Epithelial cell of prostate (primary cell): Measurements from ENCODE around the gene SMARCD3.

Experiments used
- DNase-seq: peaks from one replicate; pipeline ENCODE4 v3.0.0-alpha.2; 2011; ENCODE audit warnings: low read depth, low spot score
- H3K27ac ChIP-seq: fragments of 450-650 bp; 2 replicates; pipeline ENCODE4 v1.5.1; 2017; ENCODE audit warnings: mild to moderate bottlenecking

The SMARCD3 gene

GRCh38 chr7:151248346-151249033, at the start of gene SMARCD3:
Gene SMARCD3, minus strand, starts transcription at chr7:151248694. Its CDS starts 132 bp downstream, at chr7:151248562.
- peak within 1 kb of the TSS; percentile 15 for H3K27ac ChIP-seq
- no peak for DNase-seq

- DNase-seq: no peak
These were observed 47.9 kb upstream of the SMARCD3 start for GRCh38 chr7:151296202-151296992.

DNA sequence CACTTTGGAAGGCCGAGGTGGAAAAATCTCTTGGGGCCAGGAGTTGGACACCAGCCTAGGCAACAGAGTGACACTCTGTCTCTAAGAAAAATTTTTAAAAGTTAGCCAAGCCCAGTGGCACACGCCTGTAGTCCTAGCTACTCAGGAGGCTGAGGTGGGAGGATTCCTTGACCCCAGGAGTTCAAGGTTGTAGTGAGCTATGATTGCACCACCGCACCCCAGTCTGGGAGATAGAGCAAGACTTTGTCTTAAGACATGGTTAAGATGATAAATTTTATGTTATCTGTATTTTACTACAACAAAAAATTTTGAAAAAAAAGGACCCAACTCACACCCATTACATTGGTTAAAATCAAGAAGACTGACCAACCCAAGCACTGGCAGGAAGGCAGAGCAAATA, 44.4 kb upstream of the SMARCD3 start:
- no peak overlapping the region for H3K27ac ChIP-seq
- no peak for DNase-seq

More at GRCh38 chr7:151296202-151296992, 47.9 kb upstream of the SMARCD3 start:
- no peak overlapping the region for H3K27ac ChIP-seq

DNA sequence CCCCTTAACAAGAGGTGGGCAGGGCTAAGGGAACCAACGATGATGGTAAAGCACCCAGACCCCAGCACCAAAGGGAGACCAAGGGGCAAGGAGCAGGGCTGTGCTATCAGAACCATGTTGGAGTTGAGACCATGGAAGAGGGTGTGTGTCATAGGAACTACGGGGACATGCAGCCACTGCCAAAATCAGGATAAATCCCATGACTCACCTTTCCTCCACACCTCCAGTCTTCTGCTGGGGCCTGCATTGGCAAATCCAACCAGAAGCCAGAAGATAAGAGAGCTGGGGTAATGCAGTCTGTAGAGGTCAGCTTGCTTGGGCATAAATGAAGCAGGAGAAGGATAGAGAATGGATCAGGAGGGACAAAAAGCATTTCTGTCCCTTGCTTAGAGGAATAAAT, 42.7 kb upstream of the SMARCD3 start:
- H3K27ac ChIP-seq: no peak overlapping the region
- no peak for DNase-seq

DNA sequence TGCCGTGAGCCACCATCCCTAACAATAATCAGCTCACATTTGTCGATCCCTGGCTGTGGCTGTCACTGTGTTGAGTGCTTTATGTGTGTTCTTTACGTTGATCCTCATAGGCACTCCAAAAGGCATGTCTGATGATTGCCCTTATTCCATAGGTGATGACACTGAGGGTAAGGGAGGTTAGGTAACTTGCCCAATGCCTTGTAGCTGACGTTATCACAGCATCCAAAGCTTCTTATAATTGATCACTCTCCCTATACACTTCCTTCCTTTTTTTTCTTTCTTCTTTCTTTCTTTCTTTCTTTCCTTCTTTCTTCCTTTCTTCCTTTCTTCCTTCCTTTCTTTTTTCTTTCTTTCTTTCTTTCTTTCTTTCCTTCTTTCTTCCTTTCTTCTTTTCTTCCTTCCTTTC, 41.9 kb upstream of the SMARCD3 start:
- no peak overlapping the region for H3K27ac ChIP-seq
- DNase-seq: no peak

DNA sequence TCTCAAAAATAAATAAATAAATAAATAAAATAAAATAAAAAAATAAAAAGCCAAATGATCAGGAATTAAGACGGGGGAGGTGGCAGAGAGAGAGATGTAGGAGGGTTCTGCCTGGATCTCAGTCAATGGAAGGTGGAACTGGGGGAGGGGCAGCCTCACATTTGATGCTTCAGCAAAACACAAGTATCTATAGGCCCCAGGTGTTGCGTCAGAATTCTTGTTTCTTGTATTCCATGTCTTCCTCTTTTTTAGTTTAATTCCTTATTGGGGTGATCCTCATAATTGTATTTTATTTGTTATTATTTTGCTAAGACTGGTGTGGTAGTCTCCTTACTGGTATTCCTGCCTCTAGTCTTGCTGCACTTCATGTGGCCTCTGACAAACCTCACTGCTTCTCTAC, 41.4 kb upstream of the SMARCD3 start:
- DNase-seq: no peak

DNA sequence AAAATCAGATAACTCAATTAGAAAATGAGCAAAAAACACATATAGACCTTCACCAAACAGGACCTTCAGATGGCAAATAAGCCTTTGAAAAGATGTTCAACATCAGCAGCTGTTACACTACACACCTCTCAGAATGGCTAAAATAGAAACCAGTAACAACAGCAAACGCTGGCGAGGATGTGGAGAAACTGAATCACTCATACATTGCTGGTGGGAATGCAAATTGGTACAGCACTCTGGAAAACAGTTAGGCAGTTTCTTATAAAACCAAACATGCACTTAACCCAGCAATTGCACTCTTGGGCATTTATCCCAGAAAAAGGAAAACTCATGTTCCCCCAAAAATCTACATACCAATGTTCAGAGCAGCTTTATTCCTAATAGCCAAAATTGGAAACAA, 37.7 kb upstream of the SMARCD3 start:
- DNase-seq: no peak

More for the DNA sequence above, 41.4 kb upstream of the SMARCD3 start:
- no peak overlapping the region for H3K27ac ChIP-seq

GRCh38 chr7:151283302-151283701, 34.8 kb upstream of the SMARCD3 start:
- H3K27ac ChIP-seq: no peak overlapping the region
- DNase-seq: no peak

More for the DNA sequence above, 37.7 kb upstream of the SMARCD3 start:
- H3K27ac ChIP-seq: no peak overlapping the region

- H3K27ac ChIP-seq: no peak overlapping the region
- DNase-seq: no peak
These were observed 33.6 kb upstream of the SMARCD3 start for GRCh38 chr7:151282111-151282510.

- no peak overlapping the region for H3K27ac ChIP-seq
- DNase-seq: no peak
These were observed 33.2 kb upstream of the SMARCD3 start for GRCh38 chr7:151281686-151282085.

- no peak for DNase-seq
- no peak overlapping the region for H3K27ac ChIP-seq
These were observed 32.0 kb upstream of the SMARCD3 start for GRCh38 chr7:151280388-151281019.

DNA sequence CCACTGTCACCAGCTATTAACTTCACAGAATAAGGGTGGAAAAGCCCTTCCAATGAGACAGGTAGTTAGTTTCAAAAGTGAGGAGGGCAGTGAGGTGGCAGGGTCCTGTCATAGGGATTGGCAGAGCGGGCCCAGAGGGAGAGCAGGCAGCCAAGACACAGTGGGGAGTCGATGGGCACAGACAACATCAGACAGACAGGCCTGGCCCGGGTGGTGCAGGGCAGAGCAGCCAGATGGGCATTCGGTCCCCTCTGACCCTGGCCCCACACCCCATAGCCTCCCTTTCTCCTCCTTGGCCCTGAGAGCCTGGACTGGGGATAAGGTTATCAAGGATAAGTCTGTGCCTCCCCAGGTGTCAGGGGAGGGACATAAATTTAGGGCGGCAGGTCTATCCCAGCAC, 31.4 kb upstream of the SMARCD3 start:
- no peak for DNase-seq
- H3K27ac ChIP-seq: no peak overlapping the region

- no peak for DNase-seq
- H3K27ac ChIP-seq: no peak overlapping the region
These were observed 30.5 kb upstream of the SMARCD3 start for GRCh38 chr7:151278949-151279348.

GRCh38 chr7:151277631-151278030, 29.1 kb upstream of the SMARCD3 start:
- H3K27ac ChIP-seq: no peak overlapping the region
- no peak for DNase-seq

DNA sequence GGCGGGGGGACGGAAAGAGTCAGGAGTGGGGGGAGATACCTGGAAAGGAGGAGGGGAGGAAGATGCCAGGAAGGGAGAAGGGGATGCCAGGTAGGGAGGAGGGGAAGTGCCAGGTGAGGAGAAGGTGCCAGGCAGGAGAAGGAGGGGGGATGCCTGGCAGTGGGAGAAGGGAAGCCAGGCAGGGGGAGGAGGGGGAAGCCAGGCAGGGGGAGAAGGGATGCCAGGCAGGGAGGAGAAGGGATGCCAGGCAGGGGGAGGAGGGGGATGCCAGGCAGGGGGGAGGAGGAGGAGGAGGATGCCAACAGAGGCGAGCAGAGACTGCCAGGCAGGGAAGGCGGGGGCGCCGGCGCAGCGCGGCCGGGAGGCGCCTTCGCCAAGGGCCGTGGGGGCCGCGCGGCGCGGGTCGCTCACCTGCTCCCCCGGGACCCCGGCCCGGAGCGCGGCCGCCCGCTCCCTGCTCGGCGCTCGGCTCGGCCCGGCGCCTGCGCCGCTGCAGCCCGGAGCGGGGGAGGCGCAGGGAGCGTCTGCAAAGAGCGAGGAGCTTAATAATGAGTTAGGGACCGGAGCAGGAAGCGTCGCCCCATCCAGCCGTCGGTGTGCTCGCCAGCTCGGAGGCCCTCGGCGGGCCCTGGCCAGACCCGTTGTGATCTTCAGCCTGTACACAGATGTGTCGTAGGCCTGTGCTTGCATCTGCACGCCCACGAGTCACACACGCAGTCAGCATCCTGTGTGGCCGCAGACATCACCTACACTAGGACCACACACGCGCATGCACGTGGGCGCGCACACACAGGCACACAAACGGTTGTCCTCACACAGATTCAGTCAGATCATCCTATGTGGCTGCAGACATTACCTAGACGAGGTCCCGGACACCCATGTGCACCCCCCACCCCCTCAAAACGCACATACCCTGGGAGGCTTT, 28.4 kb upstream of the SMARCD3 start:
- no peak overlapping the region for H3K27ac ChIP-seq
- DNase-seq: no peak

DNA sequence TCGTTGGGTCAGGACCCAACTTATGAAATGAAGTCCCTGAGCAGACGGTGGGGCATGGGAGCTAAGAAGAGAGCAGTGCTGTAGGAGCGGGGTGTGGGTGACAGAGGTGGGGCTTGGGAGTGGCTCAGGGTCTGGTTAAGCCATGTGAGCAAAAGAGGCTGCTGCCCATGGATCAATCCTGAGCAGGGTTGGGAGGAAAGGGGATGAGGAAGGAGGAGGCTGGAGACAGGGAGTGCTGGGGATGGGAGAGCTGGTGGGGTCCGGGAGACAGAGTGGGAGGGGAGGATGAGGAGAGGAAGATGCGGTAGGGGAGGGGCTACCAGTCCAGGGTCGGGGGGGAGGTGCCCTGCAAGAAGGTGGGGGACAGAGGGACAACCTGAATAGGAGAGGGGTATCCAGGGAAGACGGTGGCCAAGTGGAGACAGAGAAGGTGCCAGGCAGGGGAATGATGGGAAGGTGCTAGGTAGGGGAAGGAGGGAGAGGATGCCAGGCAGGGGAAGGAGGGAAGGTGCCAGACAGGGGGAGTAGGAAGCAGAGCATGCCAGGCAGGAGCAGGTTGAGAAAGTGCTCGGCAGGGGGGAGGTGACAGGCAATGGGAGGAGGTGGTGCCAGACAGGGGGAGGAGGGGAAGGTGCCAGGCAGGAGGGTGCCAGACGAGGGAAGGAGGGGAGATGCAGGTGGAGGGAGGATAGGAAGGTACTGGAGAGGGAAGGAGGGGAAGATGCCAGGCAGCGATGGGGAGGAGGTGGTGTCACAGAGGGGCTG, 27.5 kb upstream of the SMARCD3 start:
- no peak for DNase-seq
- no peak overlapping the region for H3K27ac ChIP-seq

GRCh38 chr7:151274936-151275812, 26.7 kb upstream of the SMARCD3 start:
- no peak overlapping the region for H3K27ac ChIP-seq
- DNase-seq: no peak

DNA sequence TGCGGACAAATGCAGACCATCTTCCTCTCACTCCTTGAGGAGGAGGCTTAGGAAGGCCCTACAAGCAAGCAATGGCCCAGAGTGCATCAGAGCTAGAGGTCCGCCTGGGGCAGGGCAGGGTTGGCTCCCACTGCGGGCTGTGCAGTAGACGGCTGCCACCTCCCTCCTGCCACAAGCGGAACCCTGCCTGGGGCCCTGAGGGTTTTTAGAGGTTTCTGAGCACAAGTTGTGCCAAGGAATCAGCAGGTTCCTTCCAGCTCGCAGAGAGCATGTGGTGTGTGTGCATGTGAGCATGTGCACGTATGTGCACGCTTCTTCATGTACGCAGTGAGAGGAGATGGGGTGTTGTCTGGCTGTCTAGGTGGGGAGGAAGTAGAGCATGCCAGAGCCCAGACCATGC, 25.9 kb upstream of the SMARCD3 start:
- no peak for DNase-seq
- H3K27ac ChIP-seq: no peak overlapping the region
